Measurements from ENCODE around the gene ERBB3. TPM values are rescaled to one million over a fixed set of nuclear protein-coding genes. Genes with fewer than 3 reads are reported as not detected.
A peak's percentile ranks its signal among the peaks of the same experiment; 100 is the strongest.

Gene ERBB3
- total and polyA plus RNA-seq, 2 of the 4 experiments (the other 2 are of a cell fraction): 1.4 to 2.2 TPM

DNA sequence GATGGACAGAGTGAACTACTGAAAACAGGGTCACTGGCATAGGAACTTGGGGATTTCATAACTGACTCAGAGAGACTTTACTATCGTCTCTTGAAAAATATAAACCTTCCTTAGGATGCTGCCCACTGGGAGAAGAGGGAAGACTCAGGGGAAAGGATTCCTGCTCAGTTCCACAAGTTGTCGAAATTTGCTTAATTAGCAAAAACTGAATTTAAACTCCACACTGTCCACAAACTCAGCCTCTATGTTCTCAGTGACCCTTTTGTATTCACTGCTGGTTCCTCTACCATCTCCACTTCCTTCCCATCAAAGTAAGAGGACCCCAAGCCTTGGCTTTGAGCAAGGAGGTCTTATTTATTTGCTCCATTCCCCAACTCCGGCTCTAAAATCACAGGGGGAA lies 65.3 kb downstream of the ERBB3 start:
- H2BK15ac ChIP-seq (ENCODE audit: low read depth, low read length): no peak overlapping the region
- no peak for ATAC-seq (ENCODE audit: low read depth)
- no peak overlapping the region for H2AFZ ChIP-seq (replicated peaks; ENCODE audit: low read length, poor library complexity)
- H3K18ac ChIP-seq (ENCODE audit: low read depth, low read length): no peak overlapping the region
- no peak overlapping the region for H3K23ac ChIP-seq (ENCODE audit: low read depth, low read length)
- intact Hi-C loops (cut with micrococcal nuclease) (no loop called here), in situ Hi-C loops (cut with MboI; ENCODE audit: low sequenced_read_pairs) (no loop called here), dilution Hi-C loops (cut with HindIII; ENCODE audit: low sequenced_read_pairs, unreplicated experiment) (no loop called here)
- H2BK20ac ChIP-seq (ENCODE audit: low read depth, low read length): no peak overlapping the region
- no peak overlapping the region for H3K56ac ChIP-seq (ENCODE audit: extremely low read depth, insufficient read depth, low read length)
- H3K36me3 ChIP-seq (ENCODE audit: control insufficient read depth, insufficient read depth, low read length): peaks cover 41% of the 10 kb centered on the region
- H3K14ac ChIP-seq (replicated peaks; ENCODE audit: low read depth, low read length): no peak overlapping the region
- no peak overlapping the region for H3K4me2 ChIP-seq (ENCODE audit: low read depth, low read length)
- H3K4ac ChIP-seq (ENCODE audit: low read depth, low read length): no peak overlapping the region
- no peaks in the 10 kb centered on the region; the same call in 1 of the 2 replicates for H3K4me1 ChIP-seq (ENCODE audit: control insufficient read depth, insufficient read depth, low read length)
- no TSS peak for BruUV-seq (replicated peaks)
- TF ChIP-seq, protein P1, sequence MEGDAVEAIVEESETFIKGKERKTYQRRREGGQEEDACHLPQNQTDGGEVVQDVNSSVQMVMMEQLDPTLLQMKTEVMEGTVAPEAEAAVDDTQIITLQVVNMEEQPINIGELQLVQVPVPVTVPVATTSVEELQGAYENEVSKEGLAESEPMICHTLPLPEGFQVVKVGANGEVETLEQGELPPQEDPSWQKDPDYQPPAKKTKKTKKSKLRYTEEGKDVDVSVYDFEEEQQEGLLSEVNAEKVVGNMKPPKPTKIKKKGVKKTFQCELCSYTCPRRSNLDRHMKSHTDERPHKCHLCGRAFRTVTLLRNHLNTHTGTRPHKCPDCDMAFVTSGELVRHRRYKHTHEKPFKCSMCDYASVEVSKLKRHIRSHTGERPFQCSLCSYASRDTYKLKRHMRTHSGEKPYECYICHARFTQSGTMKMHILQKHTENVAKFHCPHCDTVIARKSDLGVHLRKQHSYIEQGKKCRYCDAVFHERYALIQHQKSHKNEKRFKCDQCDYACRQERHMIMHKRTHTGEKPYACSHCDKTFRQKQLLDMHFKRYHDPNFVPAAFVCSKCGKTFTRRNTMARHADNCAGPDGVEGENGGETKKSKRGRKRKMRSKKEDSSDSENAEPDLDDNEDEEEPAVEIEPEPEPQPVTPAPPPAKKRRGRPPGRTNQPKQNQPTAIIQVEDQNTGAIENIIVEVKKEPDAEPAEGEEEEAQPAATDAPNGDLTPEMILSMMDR (conservative IDR thresholded peaks at IDR 0.05; ENCODE audit: low read depth, low read length): no peak
- TF ChIP-seq MAZ (IDR thresholded peaks at IDR 0.05; ENCODE audit: borderline replicate concordance, low read depth, low read length): no peak
- TF ChIP-seq RCOR1 (IDR thresholded peaks at IDR 0.05; ENCODE audit: insufficient replicate concordance, low read length): no peak
- TF ChIP-seq CEBPB (IDR thresholded peaks at IDR 0.05; ENCODE audit: low read depth, low read length): no peak
- TF ChIP-seq SMC3 (IDR thresholded peaks at IDR 0.05; ENCODE audit: low read depth, low read length): no peak
- TF ChIP-seq, protein P2, sequence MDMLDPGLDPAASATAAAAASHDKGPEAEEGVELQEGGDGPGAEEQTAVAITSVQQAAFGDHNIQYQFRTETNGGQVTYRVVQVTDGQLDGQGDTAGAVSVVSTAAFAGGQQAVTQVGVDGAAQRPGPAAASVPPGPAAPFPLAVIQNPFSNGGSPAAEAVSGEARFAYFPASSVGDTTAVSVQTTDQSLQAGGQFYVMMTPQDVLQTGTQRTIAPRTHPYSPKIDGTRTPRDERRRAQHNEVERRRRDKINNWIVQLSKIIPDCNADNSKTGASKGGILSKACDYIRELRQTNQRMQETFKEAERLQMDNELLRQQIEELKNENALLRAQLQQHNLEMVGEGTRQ (IDR thresholded peaks at IDR 0.05; ENCODE audit: low read depth, low read length): no peak
- no peak for TF ChIP-seq BHLHE40 (IDR thresholded peaks at IDR 0.05; ENCODE audit: low read depth, low read length)
- peak; percentile 84 for TF ChIP-seq MAFK (IDR thresholded peaks at IDR 0.05; ENCODE audit: low read depth, low read length)
- no peak for DNase-seq
- WGBS, 2 experiments (ENCODE audit: extremely low coverage in 2 of 2, insufficient read length in 1 of 2): no CpG with 5 or more reads among the region's 3 CpGs
- H3K9me1 ChIP-seq (ENCODE audit: insufficient read depth, low read length): peaks cover 14% of the 10 kb centered on the region
- no peak overlapping the region for H3K27ac ChIP-seq (ENCODE audit: insufficient read depth, low read length)
- H3K9me3 ChIP-seq (ENCODE audit: control insufficient read depth, insufficient read depth, low read length): no peaks in the 10 kb centered on the region
- H4K5ac ChIP-seq (ENCODE audit: low read depth, low read length): no peak overlapping the region
- ChIA-PET POLR2A (ENCODE audit: unreplicated experiment) (no interaction called here), CTCF (no interaction called here)
- no peaks in the 10 kb centered on the region for H3K27me3 ChIP-seq (ENCODE audit: control insufficient read depth, insufficient read depth, low read length)
- H3K9ac ChIP-seq (ENCODE audit: low read depth, low read length): no peak overlapping the region
- H4K91ac ChIP-seq (ENCODE audit: insufficient read depth, low read depth, low read length): no peak overlapping the region
- H2BK120ac ChIP-seq (ENCODE audit: low read depth, low read length): no peak overlapping the region
- no peak overlapping the region for H2AK9ac ChIP-seq (replicated peaks; ENCODE audit: low read depth, low read length, poor library complexity)
- H3K79me1 ChIP-seq (ENCODE audit: low read depth in 1 of 2, low read length in 2 of 2): peaks cover 3 to 5% of the 10 kb centered on the region in 2 experiments; a peak in 1 of 4 replicates
- H4K20me1 ChIP-seq (ENCODE audit: insufficient read depth, low read length): no peaks in the 10 kb centered on the region; the same call in 1 of the 2 replicates
- no peak overlapping the region for H3K4me3 ChIP-seq (ENCODE audit: insufficient read depth, low read depth, low read length)
- no peak overlapping the region for H2AK5ac ChIP-seq (ENCODE audit: low read depth, low read length)
- no peak overlapping the region for H4K8ac ChIP-seq (ENCODE audit: low read depth in 2 of 2, low read length in 2 of 2)
- H2BK5ac ChIP-seq (ENCODE audit: low read depth, low read length, poor library complexity, severe bottlenecking): no peak overlapping the region

Data from IMR-90 (cell line).